A673 (cell line): ENCODE measurements around the gene SLC19A1.

Source experiments
- CTCF ChIP-seq: fragments of 300-800, 200-600 bp; sonication (generic); conservative IDR thresholded peaks from 2 replicates; pipeline ENCODE4 v1.5.1; 2017; ENCODE audit warnings: low read depth, mild to moderate bottlenecking, antibody characterized with exemption, low read length, moderate library complexity, mixed read lengths
- EZH2 ChIP-seq: fragments of 200-600 bp; sonication (generic); IDR thresholded peaks from 2 replicates; pipeline ENCODE4 v1.6.1; 2017; ENCODE audit warnings: borderline replicate concordance, low read depth, mild to moderate bottlenecking, mixed read lengths, antibody characterized with exemption, low read length; ENCODE audit not compliant: poor library complexity, severe bottlenecking

GRCh38 chr21:45542667-45543370 is 579 bp upstream of the SLC19A1 start:
- no peak for TF ChIP-seq CTCF
- TF ChIP-seq EZH2 = no peak
